ENCODE measurements around the gene COX4I1.

- TF ChIP-seq POLR2A (IDR thresholded peaks at IDR 0.05; ENCODE audit: low read length): no peak
- no peak for TF ChIP-seq GATA1 (IDR thresholded peaks at IDR 0.05; ENCODE audit: low read depth, low read length)
Measured at GRCh38 chr16:85840801-85841200, 41.3 kb downstream of the COX4I1 start.

Data from erythroblast (primary cell).